Measurements from ENCODE around the gene ZNF785. TPM values are rescaled to one million over a fixed set of nuclear protein-coding genes. Genes with fewer than 3 reads are reported as not detected.
A peak's percentile ranks its signal among the peaks of the same experiment; 100 is the strongest.

Gene ZNF785
- total RNA-seq, 1 experiment from 2014 or later, result 18.8 TPM

DNA sequence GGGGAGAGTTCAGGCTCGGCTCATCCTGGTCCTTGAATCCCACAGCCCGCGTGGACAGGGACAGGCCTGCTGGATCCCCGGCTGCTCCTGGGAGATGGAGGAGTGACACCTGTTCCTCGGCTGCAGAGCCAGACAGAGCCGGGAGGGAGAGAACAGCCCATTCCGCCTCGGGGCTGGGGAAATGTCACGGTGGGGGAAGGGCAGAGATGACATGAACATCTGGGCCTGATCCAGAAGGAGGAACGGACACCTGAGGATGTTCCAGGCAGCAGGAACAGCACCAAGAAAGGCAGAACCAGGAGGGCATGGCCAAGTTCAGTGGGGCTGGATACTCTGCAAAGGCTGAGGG is 29.4 kb downstream of the ZNF785 start:
- no peak overlapping the region for H2BK15ac ChIP-seq (ENCODE audit: low read depth, low read length)
- H2AFZ ChIP-seq (ENCODE audit: low read length), result no peak overlapping the region
- no peak overlapping the region for H3K14ac ChIP-seq (ENCODE audit: insufficient read depth, low read length)
- H3K4ac ChIP-seq (ENCODE audit: low read depth, low read length), result no peak overlapping the region
- Mint-ChIP-seq H3K4me3 (peak overlapping the region; percentile 48 to 86), H3K36me3 (ENCODE audit: insufficient read depth in 1 of 3, low read depth in 3 of 3) (peaks cover 5 to 32% (median 28%) of the 10 kb centered on the region in 3 experiments), H3K4me1 (peaks cover 14 to 28% of the 10 kb centered on the region in 2 experiments), H3K27ac (peak overlapping the region in 1 of 3 experiments; percentile 80; a peak in 2 of 7 replicates), H3K9me3 (no peaks in the 10 kb centered on the region), H3K27me3 (ENCODE audit: low read depth) (no peaks in the 10 kb centered on the region)
- peaks cover 4% of the 10 kb centered on the region for H3K23me2 ChIP-seq (ENCODE audit: insufficient read length, low read depth, low read length, poor library complexity, severe bottlenecking)
- H3K56ac ChIP-seq (ENCODE audit: insufficient read length, low read depth, low read length), result no peak overlapping the region
- no peak overlapping the region for H2AK5ac ChIP-seq (ENCODE audit: insufficient read length, low read length)
- no peak overlapping the region for H2BK20ac ChIP-seq (ENCODE audit: low read depth, low read length, poor library complexity, severe bottlenecking)
- no peaks in the 10 kb centered on the region for H3K9me3 ChIP-seq (ENCODE audit: control insufficient read depth, low read depth, low read length)
- no peak overlapping the region for H4K5ac ChIP-seq (ENCODE audit: insufficient read length, low read depth, low read length)
- no peak overlapping the region for H3T11ph ChIP-seq (ENCODE audit: low read length)
- H3K9ac ChIP-seq (ENCODE audit: extremely low read depth, insufficient read length, low read length), result no peak overlapping the region
- H3K4me2 ChIP-seq (ENCODE audit: insufficient read depth, insufficient read length, low read length), result no peak overlapping the region
- H2BK120ac ChIP-seq (ENCODE audit: low read depth, low read length, poor library complexity, severe bottlenecking), result no peak overlapping the region
- no peaks in the 10 kb centered on the region for H3K79me2 ChIP-seq (ENCODE audit: insufficient read depth, low read length)
- no peak overlapping the region for H3K27ac ChIP-seq (ENCODE audit: insufficient read length, low read depth, low read length)
- no CpG with 5 or more reads among the region's 10 CpGs for WGBS (ENCODE audit: extremely low coverage, insufficient read length, low lambda C conversion rate)
- H4K20me1 ChIP-seq (ENCODE audit: control insufficient read depth, insufficient read depth, insufficient read length), result no peaks in the 10 kb centered on the region
- H3K79me1 ChIP-seq (ENCODE audit: insufficient read depth, low read depth, low read length, poor library complexity, severe bottlenecking), result no peaks in the 10 kb centered on the region
- H2BK5ac ChIP-seq (ENCODE audit: insufficient read length, low read length), result no peak overlapping the region
- TF ChIP-seq, protein P1, sequence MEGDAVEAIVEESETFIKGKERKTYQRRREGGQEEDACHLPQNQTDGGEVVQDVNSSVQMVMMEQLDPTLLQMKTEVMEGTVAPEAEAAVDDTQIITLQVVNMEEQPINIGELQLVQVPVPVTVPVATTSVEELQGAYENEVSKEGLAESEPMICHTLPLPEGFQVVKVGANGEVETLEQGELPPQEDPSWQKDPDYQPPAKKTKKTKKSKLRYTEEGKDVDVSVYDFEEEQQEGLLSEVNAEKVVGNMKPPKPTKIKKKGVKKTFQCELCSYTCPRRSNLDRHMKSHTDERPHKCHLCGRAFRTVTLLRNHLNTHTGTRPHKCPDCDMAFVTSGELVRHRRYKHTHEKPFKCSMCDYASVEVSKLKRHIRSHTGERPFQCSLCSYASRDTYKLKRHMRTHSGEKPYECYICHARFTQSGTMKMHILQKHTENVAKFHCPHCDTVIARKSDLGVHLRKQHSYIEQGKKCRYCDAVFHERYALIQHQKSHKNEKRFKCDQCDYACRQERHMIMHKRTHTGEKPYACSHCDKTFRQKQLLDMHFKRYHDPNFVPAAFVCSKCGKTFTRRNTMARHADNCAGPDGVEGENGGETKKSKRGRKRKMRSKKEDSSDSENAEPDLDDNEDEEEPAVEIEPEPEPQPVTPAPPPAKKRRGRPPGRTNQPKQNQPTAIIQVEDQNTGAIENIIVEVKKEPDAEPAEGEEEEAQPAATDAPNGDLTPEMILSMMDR (conservative IDR thresholded peaks at IDR 0.05), result no peak
- no peak overlapping the region for H3K18ac ChIP-seq (ENCODE audit: insufficient read length, low read depth, low read length)
- no peak overlapping the region for H3K23ac ChIP-seq (ENCODE audit: insufficient read length, low read depth, low read length)
- H4K8ac ChIP-seq (replicated peaks; ENCODE audit: insufficient read length, low read depth, low read length), result no peak overlapping the region
- DNase-seq, result no peak
- H2BK12ac ChIP-seq (ENCODE audit: insufficient read length, low read depth, low read length), result no peak overlapping the region
- H3K27me3 ChIP-seq (ENCODE audit: insufficient read depth, low read length), result no peaks in the 10 kb centered on the region
- H4K91ac ChIP-seq (ENCODE audit: insufficient read length, low read depth, low read length), result no peak overlapping the region
- no peaks in the 10 kb centered on the region; the same call in 1 of the 2 replicates for H3K4me1 ChIP-seq (ENCODE audit: insufficient read depth, low read length)
